ENCODE measurements around the gene TXN2. TPM values are rescaled to one million over a fixed set of nuclear protein-coding genes. Genes with fewer than 3 reads are reported as not detected.
A peak's percentile ranks its signal among the peaks of the same experiment; 100 is the strongest.

TXN2 gene
- total and polyA plus RNA-seq, 2 of the 4 experiments (the other 2 are of a cell fraction), result 49.6 to 166 TPM

DNA sequence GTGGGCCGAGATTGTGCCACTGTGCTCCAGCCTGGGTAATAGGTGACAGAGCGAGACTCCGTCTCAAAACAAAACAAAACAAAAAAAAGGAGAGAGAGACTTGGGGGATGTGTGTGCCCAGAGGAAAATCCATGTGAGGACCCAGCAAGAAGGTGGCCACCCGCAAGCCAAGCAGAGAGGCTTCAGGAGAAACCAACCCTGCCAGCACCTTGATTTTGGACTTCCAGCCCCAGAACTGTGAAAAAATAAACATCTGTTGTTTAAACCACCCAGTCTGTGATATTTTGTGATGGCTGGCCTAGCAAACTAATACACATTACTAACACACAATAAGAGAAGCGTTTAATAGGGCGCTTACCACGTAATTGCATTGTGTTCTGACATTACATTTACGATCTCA is 21.2 kb downstream of the TXN2 start:
- H3K79me1 ChIP-seq (ENCODE audit: low read depth in 1 of 2, low read length in 2 of 2), result peaks cover 0 to 46% of the 10 kb centered on the region in 2 experiments; a peak in 2 of 4 replicates
- H3K36me3 ChIP-seq (ENCODE audit: control insufficient read depth, insufficient read depth, low read length), result no peaks in the 10 kb centered on the region
- H3K18ac ChIP-seq (ENCODE audit: low read depth, low read length), result no peak overlapping the region
- ATAC-seq (ENCODE audit: low read depth), result no peak
- no TSS peak for BruUV-seq (replicated peaks)
- H2AK9ac ChIP-seq (replicated peaks; ENCODE audit: low read depth, low read length, poor library complexity), result no peak overlapping the region
- in situ Hi-C loops (cut with MboI; ENCODE audit: low sequenced_read_pairs) (no loop called here), dilution Hi-C loops (cut with HindIII; ENCODE audit: low sequenced_read_pairs, unreplicated experiment) (no loop called here), intact Hi-C loops (cut with micrococcal nuclease) (no loop called here)
- ChIA-PET POLR2A (ENCODE audit: unreplicated experiment) (no interaction called here), CTCF (no interaction called here)
- H3K27me3 ChIP-seq (ENCODE audit: control insufficient read depth, insufficient read depth, low read length), result no peaks in the 10 kb centered on the region
- H3K14ac ChIP-seq (replicated peaks; ENCODE audit: low read depth, low read length), result no peak overlapping the region
- no peak overlapping the region for H4K5ac ChIP-seq (ENCODE audit: low read depth, low read length)
- H3K9me3 ChIP-seq (ENCODE audit: control insufficient read depth, insufficient read depth, low read length), result no peaks in the 10 kb centered on the region
- H2BK120ac ChIP-seq (ENCODE audit: low read depth, low read length), result peak overlapping the region; percentile 61; the same call in 1 of the 2 replicates
- H4K8ac ChIP-seq (ENCODE audit: low read depth in 2 of 2, low read length in 2 of 2), result no peak overlapping the region
- TF ChIP-seq CEBPB (IDR thresholded peaks at IDR 0.05; ENCODE audit: low read depth, low read length) (no peak), RCOR1 (IDR thresholded peaks at IDR 0.05; ENCODE audit: insufficient replicate concordance, low read length) (no peak)
- TF ChIP-seq, protein P1, sequence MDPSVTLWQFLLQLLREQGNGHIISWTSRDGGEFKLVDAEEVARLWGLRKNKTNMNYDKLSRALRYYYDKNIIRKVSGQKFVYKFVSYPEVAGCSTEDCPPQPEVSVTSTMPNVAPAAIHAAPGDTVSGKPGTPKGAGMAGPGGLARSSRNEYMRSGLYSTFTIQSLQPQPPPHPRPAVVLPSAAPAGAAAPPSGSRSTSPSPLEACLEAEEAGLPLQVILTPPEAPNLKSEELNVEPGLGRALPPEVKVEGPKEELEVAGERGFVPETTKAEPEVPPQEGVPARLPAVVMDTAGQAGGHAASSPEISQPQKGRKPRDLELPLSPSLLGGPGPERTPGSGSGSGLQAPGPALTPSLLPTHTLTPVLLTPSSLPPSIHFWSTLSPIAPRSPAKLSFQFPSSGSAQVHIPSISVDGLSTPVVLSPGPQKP (IDR thresholded peaks at IDR 0.05; ENCODE audit: borderline replicate concordance, low read depth, low read length), result no peak
- H3K23ac ChIP-seq (ENCODE audit: low read depth, low read length), result no peak overlapping the region
- H3K9me1 ChIP-seq (ENCODE audit: insufficient read depth, low read length), result peaks cover 14% of the 10 kb centered on the region
- H3K4me1 ChIP-seq (ENCODE audit: control insufficient read depth, insufficient read depth, low read length), result peaks cover 23% of the 10 kb centered on the region
- peak overlapping the region; percentile 46 for H3K4ac ChIP-seq (ENCODE audit: low read depth, low read length)
- peak overlapping the region; percentile 81 for H2BK20ac ChIP-seq (ENCODE audit: low read depth, low read length)
- H2BK5ac ChIP-seq (ENCODE audit: low read depth, low read length, poor library complexity, severe bottlenecking), result no peak overlapping the region
- no peak overlapping the region for H3K4me3 ChIP-seq (ENCODE audit: insufficient read depth, low read depth, low read length)
- no peaks in the 10 kb centered on the region for H4K20me1 ChIP-seq (ENCODE audit: insufficient read depth, low read length)
- H2AFZ ChIP-seq (replicated peaks; ENCODE audit: low read length, poor library complexity), result no peak overlapping the region
- WGBS, 2 experiments (ENCODE audit: extremely low coverage in 2 of 2, insufficient read length in 1 of 2), result no CpG with 5 or more reads among the region's 8 CpGs
- no peak for DNase-seq
- H2AK5ac ChIP-seq (ENCODE audit: low read depth, low read length), result peak overlapping the region; percentile 16
- no peak overlapping the region for H3K27ac ChIP-seq (ENCODE audit: insufficient read depth, low read length)
- H3K56ac ChIP-seq (ENCODE audit: extremely low read depth, insufficient read depth, low read length), result no peak overlapping the region
- H3K9ac ChIP-seq (ENCODE audit: low read depth, low read length), result no peak overlapping the region
- peak overlapping the region; percentile 62; the same call in 1 of the 3 replicates for H2BK15ac ChIP-seq (ENCODE audit: low read depth, low read length)
- H4K91ac ChIP-seq (ENCODE audit: insufficient read depth, low read depth, low read length), result peak overlapping the region; percentile 56; the same call in 1 of the 2 replicates
- no peak overlapping the region for H3K4me2 ChIP-seq (ENCODE audit: low read depth, low read length)

Measured in IMR-90 (cell line).